Hippocampal formation (tissue), 2 donors: Measurements from ENCODE around the gene NR6A1.
"Not testable (repeated sequence)": the region's sequence is repeated elsewhere in the genome, so short reads cannot be mapped to it uniquely, and the experiment has no call there.

Experiments
- DNase-seq, 2 donors: peaks; one replicate each; lab custom pipeline; 2025; lab: John Stamatoyannopoulos, UW

The NR6A1 gene

GRCh38 chr9:124615840-124616239 lies 155.3 kb downstream of the NR6A1 start:
- not testable (repeated sequence) for DNase-seq

DNA sequence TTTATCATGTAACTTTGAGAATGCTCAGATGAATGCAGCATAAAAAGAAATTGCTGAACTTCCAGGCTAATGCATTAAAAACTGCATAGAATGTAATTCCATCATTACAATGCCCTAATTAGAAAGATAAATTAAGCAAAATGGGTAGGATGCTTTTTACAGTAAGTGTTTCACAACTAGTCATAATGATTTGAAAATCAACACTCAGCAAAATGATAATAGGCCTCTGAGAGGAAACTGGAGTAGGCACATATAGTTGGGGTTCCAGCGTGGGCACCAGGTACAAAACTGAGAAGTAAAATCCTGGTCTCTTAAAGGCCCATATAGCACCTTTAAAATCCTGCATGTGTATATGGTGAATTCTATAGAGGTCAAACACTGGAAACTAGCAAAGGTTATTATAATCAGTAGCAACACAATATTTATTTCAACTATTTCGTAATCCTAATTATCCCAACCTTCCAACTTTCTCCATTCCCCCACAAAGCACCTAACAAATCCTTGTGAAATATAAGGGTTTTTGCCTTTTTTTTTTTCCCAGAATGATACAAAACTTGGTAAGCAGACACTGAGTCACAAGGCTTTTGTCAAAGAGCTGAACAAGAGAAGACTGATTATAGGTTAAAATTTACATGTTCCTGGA lies 155.9 kb downstream of the NR6A1 start:
- no peak for DNase-seq

DNA sequence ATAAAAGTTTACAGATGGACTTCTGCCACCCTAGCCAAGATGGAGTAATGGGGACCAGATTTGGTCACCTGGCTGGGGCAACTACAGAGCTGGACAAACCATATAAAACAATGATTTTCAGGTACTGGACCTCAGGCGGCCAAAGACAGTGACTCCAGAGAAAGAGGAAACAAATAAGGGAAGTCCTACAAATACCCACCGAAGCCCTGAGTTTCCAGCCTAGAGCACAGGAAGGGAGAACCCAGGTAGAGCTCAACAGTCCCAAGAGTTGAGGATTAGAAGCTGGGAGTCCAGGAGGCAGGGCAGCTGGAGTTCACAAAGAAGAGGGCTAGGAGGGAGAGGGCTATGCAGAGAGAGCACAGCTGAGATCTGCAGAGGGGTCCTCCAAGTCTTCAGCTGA lies 157.3 kb downstream of the NR6A1 start:
- no peak for DNase-seq

DNA sequence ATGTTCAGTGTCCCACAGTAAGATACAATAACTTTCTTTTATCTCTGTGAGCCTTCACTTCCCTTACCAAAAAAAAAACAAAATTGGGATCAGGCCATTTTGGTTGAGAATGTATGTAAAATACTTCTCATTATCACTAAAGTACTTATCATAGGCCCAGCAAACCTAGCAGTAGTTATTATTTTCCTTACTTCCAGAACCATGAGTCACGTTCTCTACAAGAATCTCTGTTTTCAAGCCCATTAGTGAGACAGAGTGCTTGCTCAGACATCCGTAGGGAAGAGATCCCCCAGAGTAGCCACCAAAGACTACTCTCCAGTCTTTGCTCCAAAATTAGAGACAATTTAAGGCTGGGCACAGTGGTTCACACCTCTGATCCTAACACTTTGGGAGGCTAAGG lies 160.0 kb downstream of the NR6A1 start:
- DNase-seq, result no peak

- no peak for DNase-seq
Observed at GRCh38 chr9:124606027-124606426, 165.1 kb downstream of the NR6A1 start.

GRCh38 chr9:124605258-124605657 lies 165.9 kb downstream of the NR6A1 start:
- no peak for DNase-seq

DNA sequence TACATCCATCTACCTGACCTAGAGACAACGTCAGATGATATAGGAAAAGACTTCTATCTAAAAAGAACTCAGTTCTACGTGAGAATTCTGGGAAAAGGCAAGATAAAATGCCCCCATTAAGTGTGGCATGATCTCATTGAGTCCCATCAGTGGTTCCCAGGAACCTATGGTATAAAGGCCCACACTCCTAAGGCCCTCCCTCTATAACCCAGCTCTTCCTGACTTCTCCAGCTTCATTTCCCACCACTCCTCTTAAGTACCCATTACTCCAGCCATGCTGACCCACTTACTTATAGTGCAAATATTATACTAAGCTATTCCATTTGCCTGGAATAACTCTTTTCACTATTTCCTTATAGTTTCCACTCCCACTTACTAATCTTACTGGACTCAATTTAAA lies 168.5 kb downstream of the NR6A1 start:
- DNase-seq, result no peak

GRCh38 chr9:124602204-124602603 lies 168.9 kb downstream of the NR6A1 start:
- DNase-seq, result no peak

DNA sequence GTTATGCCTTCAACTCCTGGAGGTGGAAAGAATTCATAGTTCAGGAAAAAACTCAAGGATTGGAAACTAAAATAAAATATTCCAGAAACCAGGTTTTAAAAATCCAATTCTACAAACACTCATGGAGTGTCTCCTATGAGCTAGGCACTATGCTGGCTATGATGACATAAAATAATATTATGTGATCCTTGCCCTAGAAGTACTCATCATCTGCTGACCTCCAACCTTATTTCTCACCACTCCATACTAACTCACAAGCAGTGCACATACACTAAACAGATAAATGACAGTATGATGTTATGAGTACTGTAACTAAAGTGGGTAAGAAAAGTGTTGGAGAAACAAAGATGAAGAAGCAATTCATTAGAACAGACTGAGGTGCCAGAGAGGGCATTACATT lies 170.7 kb downstream of the NR6A1 start:
- DNase-seq, result no peak

GRCh38 chr9:124599121-124599795 lies 171.9 kb downstream of the NR6A1 start:
- no peak for DNase-seq

DNA sequence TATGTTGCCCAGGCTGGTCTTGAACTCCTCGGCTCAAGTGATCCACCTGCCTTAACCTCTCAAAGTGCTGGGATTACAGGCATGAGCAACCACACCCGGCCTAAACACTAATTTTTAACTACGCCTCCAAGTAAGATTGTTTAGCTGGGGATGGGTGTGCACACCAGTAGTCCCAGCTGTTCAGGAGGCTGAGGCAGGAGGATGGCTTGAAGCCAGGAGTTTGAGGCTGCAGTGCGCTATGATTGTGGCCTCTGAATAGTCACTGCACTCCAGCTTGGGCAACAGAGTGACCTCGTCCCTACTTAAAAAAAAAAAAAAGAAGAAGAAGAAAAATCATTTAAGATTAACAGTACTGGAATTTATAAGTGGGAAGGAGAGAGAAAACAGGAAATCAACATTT lies 173.1 kb downstream of the NR6A1 start:
- DNase-seq, result no peak

DNA sequence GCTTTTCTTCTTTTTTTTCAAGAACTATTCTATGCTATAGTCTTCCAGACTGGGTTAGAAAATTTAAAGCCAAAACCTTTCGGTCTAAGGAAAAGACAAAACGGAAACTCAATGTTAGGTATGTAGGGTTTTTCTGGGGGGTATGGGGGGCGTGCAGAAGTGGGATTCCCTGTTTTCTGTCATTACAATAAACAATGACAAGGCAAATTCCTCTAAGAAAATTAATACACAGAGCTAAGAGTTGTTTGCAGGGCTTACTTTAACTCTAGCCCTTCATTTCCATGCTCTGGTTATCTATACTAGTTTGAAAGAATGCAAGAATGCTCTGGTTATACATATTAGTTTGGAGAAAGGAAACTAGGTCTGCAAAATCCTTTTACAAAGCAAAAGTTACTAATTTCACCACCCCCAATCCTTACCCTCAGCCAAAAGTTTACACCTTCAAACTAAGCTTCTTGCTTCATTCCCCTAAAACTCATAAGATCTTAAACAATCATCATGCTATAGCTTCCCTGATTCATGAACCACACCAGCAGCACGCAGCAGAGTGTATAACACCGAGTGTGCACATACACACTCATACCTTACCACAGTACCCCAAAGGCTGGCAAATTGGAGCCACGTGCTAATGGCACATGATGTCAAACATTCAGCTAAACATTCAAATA lies 174.8 kb downstream of the NR6A1 start:
- DNase-seq, result no peak

GRCh38 chr9:124595743-124596142 lies 175.4 kb downstream of the NR6A1 start:
- no peak for DNase-seq

DNA sequence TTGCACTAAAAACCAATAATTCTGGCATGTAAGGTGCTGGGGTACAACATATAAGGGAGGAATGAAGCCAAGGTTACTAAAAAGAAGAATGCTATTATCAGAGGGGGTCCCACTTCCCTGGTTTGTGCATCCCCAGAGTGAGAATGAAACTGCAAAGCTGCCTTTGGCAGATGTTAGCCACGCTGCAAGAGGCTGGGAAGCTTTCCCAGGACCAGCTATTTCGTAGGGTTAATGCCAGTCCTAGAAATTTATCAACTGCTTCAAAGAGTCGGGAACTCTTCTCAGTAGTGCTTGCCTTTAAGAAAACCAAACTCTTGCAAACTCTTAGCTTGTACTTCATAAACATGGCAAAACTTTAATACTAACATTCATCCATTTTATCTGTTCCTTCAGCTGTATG lies 176.4 kb downstream of the NR6A1 start:
- DNase-seq, result no peak

DNA sequence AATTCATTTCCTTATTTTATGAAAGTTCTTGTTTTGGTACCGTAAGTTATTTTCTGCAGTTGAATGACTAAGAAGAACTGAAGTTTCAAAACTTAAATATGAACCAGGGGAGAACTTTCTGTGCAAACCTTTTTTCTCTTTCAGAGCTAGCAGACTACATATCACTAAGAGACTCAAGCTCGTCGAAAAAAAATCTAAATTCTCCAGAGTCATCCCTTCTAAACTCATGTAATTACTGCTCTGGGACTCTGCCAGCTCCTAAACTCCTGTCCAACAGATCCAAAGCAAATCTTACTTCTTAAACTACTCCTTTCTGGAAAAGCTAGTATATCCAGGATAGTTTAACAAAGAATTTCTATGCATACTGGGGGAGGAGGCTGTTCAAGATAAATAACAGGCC lies 176.9 kb downstream of the NR6A1 start:
- DNase-seq, result no peak

- no peak for DNase-seq
Observed at GRCh38 chr9:124593651-124594058, 177.5 kb downstream of the NR6A1 start.

- no peak for DNase-seq
Observed at GRCh38 chr9:124593200-124593599, 177.9 kb downstream of the NR6A1 start.

GRCh38 chr9:124590889-124591641 lies 180.0 kb downstream of the NR6A1 start:
- DNase-seq, result no peak

- DNase-seq, result no peak
Observed at GRCh38 chr9:124584631-124585030, 186.5 kb downstream of the NR6A1 start.

DNA sequence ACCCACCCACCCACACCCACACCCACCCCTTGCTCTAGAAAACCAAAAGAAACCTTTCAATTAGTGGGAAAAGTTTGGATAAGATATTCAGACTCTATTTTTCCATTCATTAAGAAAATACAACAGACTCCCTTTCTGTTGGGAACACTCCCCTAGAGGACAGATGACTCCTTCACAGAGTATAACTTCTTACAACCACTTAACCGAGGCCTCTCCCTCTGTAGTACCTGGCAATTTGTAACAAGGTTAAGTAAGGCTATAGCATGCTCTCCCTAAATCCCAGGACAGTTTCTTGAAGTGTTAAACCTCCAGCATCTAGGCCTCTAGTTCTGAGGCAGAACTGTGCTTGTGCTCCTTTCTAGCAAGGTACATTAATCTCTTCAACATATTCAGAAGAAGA lies 188.0 kb downstream of the NR6A1 start:
- no peak for DNase-seq

DNA sequence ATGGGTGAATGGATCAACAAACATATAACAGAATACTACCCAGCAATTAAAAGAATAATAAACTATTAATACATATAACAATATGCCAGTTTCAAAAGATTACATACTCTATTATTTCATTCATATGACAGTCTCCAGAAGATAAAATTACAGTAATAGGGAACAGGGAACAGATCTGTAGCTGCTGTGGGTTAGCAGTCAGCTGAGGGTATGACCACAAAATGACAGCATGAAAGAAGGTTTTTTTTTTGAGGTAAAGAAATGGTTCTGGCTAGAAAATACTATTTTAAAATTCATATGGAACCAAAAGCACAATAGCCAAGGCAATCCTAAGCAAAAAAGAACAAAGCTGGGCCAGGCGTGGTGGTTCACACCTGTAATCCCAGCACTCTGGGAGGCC lies 190.9 kb downstream of the NR6A1 start:
- no peak for DNase-seq

DNA sequence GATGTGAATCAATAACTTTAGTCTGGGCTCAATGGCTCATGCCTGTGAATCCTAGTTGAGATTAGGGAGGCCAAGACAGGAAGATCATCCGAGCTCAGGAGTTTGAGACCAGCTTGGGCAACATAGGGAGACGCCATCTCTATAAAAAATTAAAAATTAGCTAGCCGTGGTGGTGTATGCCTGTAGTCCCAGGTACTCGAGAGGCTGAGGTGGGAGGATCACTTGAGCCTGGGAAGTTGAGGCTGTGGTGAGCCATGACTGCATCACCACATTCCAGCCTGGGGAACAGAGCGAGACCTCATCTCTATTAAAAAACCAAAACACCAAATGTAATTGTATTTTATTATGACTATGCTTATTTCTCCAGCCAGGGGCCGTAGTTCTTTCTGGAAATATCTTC lies 194.4 kb downstream of the NR6A1 start:
- DNase-seq, result no peak
